Measurements from ENCODE around the gene XKR7.

The XKR7 gene

DNA sequence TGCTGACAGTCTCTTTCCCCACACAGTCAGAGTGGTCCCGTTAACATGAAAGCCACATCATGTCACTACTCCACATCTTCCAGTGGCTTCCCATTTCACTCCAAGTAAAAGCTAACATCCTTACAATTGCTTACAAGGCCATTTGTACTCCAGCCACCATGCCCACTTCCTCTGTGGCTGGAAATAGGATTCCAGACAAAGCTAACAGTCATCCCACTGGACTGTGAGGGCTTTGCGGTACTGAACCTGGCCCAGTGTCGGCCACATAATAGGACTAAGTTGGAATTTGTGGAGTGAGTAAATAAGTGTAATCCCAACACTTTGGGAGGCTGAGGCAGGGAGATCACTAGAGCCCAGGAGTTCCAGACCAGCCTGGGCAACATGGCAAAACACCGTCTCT lies 53.1 kb downstream of the XKR7 start:
- ATAC-seq = no peak
- TF ChIP-seq, protein P1, sequence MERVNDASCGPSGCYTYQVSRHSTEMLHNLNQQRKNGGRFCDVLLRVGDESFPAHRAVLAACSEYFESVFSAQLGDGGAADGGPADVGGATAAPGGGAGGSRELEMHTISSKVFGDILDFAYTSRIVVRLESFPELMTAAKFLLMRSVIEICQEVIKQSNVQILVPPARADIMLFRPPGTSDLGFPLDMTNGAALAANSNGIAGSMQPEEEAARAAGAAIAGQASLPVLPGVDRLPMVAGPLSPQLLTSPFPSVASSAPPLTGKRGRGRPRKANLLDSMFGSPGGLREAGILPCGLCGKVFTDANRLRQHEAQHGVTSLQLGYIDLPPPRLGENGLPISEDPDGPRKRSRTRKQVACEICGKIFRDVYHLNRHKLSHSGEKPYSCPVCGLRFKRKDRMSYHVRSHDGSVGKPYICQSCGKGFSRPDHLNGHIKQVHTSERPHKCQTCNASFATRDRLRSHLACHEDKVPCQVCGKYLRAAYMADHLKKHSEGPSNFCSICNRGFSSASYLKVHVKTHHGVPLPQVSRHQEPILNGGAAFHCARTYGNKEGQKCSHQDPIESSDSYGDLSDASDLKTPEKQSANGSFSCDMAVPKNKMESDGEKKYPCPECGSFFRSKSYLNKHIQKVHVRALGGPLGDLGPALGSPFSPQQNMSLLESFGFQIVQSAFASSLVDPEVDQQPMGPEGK (CRISPR knock-in tag; IDR thresholded peaks at IDR 0.05; ENCODE audit: borderline replicate concordance) = no peak
- TF ChIP-seq, protein P2, sequence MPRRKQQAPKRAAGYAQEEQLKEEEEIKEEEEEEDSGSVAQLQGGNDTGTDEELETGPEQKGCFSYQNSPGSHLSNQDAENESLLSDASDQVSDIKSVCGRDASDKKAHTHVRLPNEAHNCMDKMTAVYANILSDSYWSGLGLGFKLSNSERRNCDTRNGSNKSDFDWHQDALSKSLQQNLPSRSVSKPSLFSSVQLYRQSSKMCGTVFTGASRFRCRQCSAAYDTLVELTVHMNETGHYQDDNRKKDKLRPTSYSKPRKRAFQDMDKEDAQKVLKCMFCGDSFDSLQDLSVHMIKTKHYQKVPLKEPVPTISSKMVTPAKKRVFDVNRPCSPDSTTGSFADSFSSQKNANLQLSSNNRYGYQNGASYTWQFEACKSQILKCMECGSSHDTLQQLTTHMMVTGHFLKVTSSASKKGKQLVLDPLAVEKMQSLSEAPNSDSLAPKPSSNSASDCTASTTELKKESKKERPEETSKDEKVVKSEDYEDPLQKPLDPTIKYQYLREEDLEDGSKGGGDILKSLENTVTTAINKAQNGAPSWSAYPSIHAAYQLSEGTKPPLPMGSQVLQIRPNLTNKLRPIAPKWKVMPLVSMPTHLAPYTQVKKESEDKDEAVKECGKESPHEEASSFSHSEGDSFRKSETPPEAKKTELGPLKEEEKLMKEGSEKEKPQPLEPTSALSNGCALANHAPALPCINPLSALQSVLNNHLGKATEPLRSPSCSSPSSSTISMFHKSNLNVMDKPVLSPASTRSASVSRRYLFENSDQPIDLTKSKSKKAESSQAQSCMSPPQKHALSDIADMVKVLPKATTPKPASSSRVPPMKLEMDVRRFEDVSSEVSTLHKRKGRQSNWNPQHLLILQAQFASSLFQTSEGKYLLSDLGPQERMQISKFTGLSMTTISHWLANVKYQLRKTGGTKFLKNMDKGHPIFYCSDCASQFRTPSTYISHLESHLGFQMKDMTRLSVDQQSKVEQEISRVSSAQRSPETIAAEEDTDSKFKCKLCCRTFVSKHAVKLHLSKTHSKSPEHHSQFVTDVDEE (CRISPR knock-in tag; IDR thresholded peaks at IDR 0.05) = no peak
- TF ChIP-seq BACH2 (CRISPR knock-in tag; IDR thresholded peaks at IDR 0.05; ENCODE audit: borderline replicate concordance) (no peak), TCF4 (CRISPR knock-in tag; IDR thresholded peaks at IDR 0.05; ENCODE audit: borderline replicate concordance) (no peak), ARNTL (CRISPR knock-in tag; IDR thresholded peaks at IDR 0.05; ENCODE audit: borderline replicate concordance, low read depth) (no peak), ZFP3 (CRISPR knock-in tag; IDR thresholded peaks at IDR 0.05) (no peak), ISL1 (CRISPR knock-in tag; IDR thresholded peaks at IDR 0.05) (no peak), ZNF565 (CRISPR knock-in tag; conservative IDR thresholded peaks at IDR 0.05; ENCODE audit: low read depth) (no peak), ZNF8 (CRISPR knock-in tag; IDR thresholded peaks at IDR 0.05) (no peak), ZNF70 (CRISPR knock-in tag; IDR thresholded peaks at IDR 0.05) (no peak), SNAI2 (CRISPR knock-in tag; IDR thresholded peaks at IDR 0.05) (no peak)
- TF ChIP-seq, protein P3, sequence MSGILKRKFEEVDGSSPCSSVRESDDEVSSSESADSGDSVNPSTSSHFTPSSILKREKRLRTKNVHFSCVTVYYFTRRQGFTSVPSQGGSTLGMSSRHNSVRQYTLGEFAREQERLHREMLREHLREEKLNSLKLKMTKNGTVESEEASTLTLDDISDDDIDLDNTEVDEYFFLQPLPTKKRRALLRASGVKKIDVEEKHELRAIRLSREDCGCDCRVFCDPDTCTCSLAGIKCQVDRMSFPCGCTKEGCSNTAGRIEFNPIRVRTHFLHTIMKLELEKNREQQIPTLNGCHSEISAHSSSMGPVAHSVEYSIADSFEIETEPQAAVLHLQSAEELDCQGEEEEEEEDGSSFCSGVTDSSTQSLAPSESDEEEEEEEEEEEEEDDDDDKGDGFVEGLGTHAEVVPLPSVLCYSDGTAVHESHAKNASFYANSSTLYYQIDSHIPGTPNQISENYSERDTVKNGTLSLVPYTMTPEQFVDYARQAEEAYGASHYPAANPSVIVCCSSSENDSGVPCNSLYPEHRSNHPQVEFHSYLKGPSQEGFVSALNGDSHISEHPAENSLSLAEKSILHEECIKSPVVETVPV (CRISPR knock-in tag; IDR thresholded peaks at IDR 0.05) = no peak
- TF ChIP-seq, protein P4, sequence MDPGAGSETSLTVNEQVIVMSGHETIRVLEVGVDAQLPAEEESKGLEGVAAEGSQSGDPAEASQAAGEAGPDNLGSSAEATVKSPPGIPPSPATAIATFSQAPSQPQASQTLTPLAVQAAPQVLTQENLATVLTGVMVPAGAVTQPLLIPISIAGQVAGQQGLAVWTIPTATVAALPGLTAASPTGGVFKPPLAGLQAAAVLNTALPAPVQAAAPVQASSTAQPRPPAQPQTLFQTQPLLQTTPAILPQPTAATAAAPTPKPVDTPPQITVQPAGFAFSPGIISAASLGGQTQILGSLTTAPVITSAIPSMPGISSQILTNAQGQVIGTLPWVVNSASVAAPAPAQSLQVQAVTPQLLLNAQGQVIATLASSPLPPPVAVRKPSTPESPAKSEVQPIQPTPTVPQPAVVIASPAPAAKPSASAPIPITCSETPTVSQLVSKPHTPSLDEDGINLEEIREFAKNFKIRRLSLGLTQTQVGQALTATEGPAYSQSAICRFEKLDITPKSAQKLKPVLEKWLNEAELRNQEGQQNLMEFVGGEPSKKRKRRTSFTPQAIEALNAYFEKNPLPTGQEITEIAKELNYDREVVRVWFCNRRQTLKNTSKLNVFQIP (CRISPR knock-in tag; IDR thresholded peaks at IDR 0.05; ENCODE audit: borderline replicate concordance, low read depth) = no peak

DNA sequence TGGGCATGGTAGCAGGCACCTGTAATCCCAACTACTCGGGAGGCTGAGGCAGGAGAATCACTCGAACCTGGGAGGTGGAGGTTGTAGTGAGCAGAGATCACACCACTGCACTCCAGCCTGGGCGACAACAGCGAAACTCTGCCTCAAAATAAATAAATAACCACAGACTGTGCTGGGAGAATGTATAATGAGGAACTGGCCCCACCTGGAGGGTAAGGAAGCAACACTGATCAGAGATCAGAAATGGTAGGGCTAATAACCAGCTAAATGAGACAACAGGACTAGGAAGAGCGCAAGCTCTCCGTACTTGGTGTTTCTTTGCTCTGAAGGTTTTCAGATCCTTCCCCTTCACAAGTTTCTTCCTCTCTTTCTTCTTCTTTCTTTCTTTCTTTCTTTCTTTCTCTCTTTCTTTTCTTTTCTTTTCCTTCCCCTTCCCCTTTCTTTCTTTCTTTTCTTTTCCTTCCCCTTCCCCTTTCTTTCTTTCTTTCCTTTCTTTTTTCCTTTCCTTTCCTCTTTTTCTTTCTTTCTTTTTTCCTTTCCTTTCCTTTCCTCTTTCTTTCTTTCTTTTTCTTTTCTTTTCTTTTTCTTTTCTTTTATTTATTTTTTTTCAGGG lies 56.8 kb downstream of the XKR7 start:
- ATAC-seq = no peak
- TF ChIP-seq ZNF565 (CRISPR knock-in tag; conservative IDR thresholded peaks at IDR 0.05; ENCODE audit: low read depth) = no peak
- TF ChIP-seq TOX (CRISPR knock-in tag; IDR thresholded peaks at IDR 0.05; ENCODE audit: borderline replicate concordance) = no peak
- no peak for TF ChIP-seq ISL1 (CRISPR knock-in tag; IDR thresholded peaks at IDR 0.05)
- no peak for TF ChIP-seq PPARA (CRISPR knock-in tag; IDR thresholded peaks at IDR 0.05; ENCODE audit: borderline replicate concordance)
- TF ChIP-seq ZFP3 (CRISPR knock-in tag; IDR thresholded peaks at IDR 0.05) = no peak
- TF ChIP-seq ZNF70 (CRISPR knock-in tag; IDR thresholded peaks at IDR 0.05) = no peak
- TF ChIP-seq ZC3H10 (CRISPR knock-in tag; IDR thresholded peaks at IDR 0.05) = no peak
- TF ChIP-seq, protein P5, sequence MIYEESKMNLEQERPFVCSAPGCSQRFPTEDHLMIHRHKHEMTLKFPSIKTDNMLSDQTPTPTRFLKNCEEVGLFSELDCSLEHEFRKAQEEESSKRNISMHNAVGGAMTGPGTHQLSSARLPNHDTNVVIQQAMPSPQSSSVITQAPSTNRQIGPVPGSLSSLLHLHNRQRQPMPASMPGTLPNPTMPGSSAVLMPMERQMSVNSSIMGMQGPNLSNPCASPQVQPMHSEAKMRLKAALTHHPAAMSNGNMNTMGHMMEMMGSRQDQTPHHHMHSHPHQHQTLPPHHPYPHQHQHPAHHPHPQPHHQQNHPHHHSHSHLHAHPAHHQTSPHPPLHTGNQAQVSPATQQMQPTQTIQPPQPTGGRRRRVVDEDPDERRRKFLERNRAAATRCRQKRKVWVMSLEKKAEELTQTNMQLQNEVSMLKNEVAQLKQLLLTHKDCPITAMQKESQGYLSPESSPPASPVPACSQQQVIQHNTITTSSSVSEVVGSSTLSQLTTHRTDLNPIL (CRISPR knock-in tag; IDR thresholded peaks at IDR 0.05; ENCODE audit: low read depth) = no peak
- TF ChIP-seq BACH2 (CRISPR knock-in tag; IDR thresholded peaks at IDR 0.05; ENCODE audit: borderline replicate concordance) = no peak
- TF ChIP-seq, protein P4 (CRISPR knock-in tag; IDR thresholded peaks at IDR 0.05; ENCODE audit: borderline replicate concordance, low read depth) = no peak
- TF ChIP-seq, protein P1 (CRISPR knock-in tag; IDR thresholded peaks at IDR 0.05; ENCODE audit: borderline replicate concordance) = no peak
- no peak for TF ChIP-seq ARNTL (CRISPR knock-in tag; IDR thresholded peaks at IDR 0.05; ENCODE audit: borderline replicate concordance, low read depth)
- TF ChIP-seq RARB (CRISPR knock-in tag; IDR thresholded peaks at IDR 0.05) = no peak
